Astrocyte (in vitro differentiated cells and primary cell): ENCODE data around the gene ASGR2. TPM values are rescaled to one million over a fixed set of nuclear protein-coding genes. Genes with fewer than 3 reads are reported as not detected.

Experiments used
- DNase-seq: peaks from one replicate; pipeline ENCODE4 v3.0.0-alpha.2; 2010; ENCODE audit warnings: low read depth
- FAIRE-seq: peaks from 2 replicates; lab custom pipeline; 2011; peaks lifted over from hg19 to GRCh38; lab: Jason Lieb, UNC
- H2AFZ ChIP-seq: 2 replicates; pipeline ENCODE4 v1.6.0; 2012; ENCODE audit warnings: low read depth, low read length, inconsistent platforms
- H3K27ac ChIP-seq: 2 replicates; pipeline ENCODE4 v1.5.1; 2011; ENCODE audit warnings: low read depth, low read length, inconsistent platforms
- H3K27me3 ChIP-seq: 2 replicates; pipeline ENCODE4 v1.6.0; 2011; ENCODE audit warnings: low read length, inconsistent platforms; ENCODE audit not compliant: insufficient read depth
- H3K36me3 ChIP-seq: 2 replicates; pipeline ENCODE4 v1.5.1; 2011; ENCODE audit warnings: low read length, inconsistent platforms; ENCODE audit not compliant: insufficient read depth
- H3K4me1 ChIP-seq: 2 replicates; pipeline ENCODE4 v1.5.1; 2011; ENCODE audit warnings: low read length, inconsistent platforms; ENCODE audit not compliant: insufficient read depth
- H3K4me2 ChIP-seq: 2 replicates; pipeline ENCODE4 v1.6.0; 2012; ENCODE audit warnings: low read length, inconsistent platforms
- H3K4me3 ChIP-seq: 2 replicates; pipeline ENCODE4 v1.5.1; 2011; ENCODE audit warnings: low read depth, mild to moderate bottlenecking, low read length, inconsistent platforms; ENCODE audit not compliant: insufficient read depth
- H3K79me2 ChIP-seq: 2 replicates; pipeline ENCODE4 v1.6.0; 2012; ENCODE audit warnings: mild to moderate bottlenecking, low read length, inconsistent platforms; ENCODE audit not compliant: insufficient read depth
- H3K9ac ChIP-seq: 2 replicates; pipeline ENCODE4 v1.6.0; 2012; ENCODE audit warnings: mild to moderate bottlenecking, low read length, inconsistent platforms
- H3K9me3 ChIP-seq: 2 replicates; pipeline ENCODE4 v1.5.1; 2012; ENCODE audit warnings: low read depth, mild to moderate bottlenecking, low read length, inconsistent platforms; ENCODE audit not compliant: insufficient read depth
- H4K20me1 ChIP-seq: 2 replicates; pipeline ENCODE4 v1.6.0; 2012; ENCODE audit warnings: low read length, inconsistent platforms; ENCODE audit not compliant: insufficient read depth
- H3K27ac Mint-ChIP-seq: one replicate; pipeline ENCODE4 v1.8.0; 2021; ENCODE audit warnings: mild to moderate bottlenecking, mixed read lengths; ENCODE audit not compliant: unreplicated experiment
- H3K27me3 Mint-ChIP-seq: one replicate; pipeline ENCODE4 v1.8.0; 2021; ENCODE audit warnings: low read depth, mixed read lengths; ENCODE audit not compliant: unreplicated experiment
- H3K36me3 Mint-ChIP-seq: one replicate; pipeline ENCODE4 v1.8.0; 2021; ENCODE audit warnings: low read depth, mixed read lengths; ENCODE audit not compliant: unreplicated experiment
- H3K4me1 Mint-ChIP-seq: one replicate; pipeline ENCODE4 v1.8.0; 2021; ENCODE audit warnings: low read depth, mixed read lengths; ENCODE audit not compliant: unreplicated experiment
- H3K4me3 Mint-ChIP-seq: one replicate; pipeline ENCODE4 v1.8.0; 2021; ENCODE audit warnings: mild to moderate bottlenecking, moderate library complexity, mixed read lengths; ENCODE audit not compliant: unreplicated experiment
- H3K9me3 Mint-ChIP-seq: one replicate; pipeline ENCODE4 v1.8.0; 2021; ENCODE audit warnings: mild to moderate bottlenecking, mixed read lengths; ENCODE audit not compliant: unreplicated experiment
- EZH2 ChIP-seq: IDR thresholded peaks from 2 replicates; pipeline ENCODE4 v1.6.1; 2012; ENCODE audit warnings: mild to moderate bottlenecking, low read length, inconsistent platforms; ENCODE audit not compliant: insufficient read depth
- total RNA-seq: library from RNA; stranded (reverse); gene quantifications from 2 replicates; pipeline ENCODE4 v1.2.1, GENCODE V29; 2021
- TF ChIP-seq, protein P1 (sequence below): IDR thresholded peaks from 2 replicates; pipeline ENCODE4 v1.5.1; 2011; ENCODE audit warnings: low read depth, mild to moderate bottlenecking, inconsistent platforms, low read length, moderate library complexity; ENCODE audit not compliant: insufficient read depth

The ASGR2 gene
- total RNA-seq, 1 donor from 2014 or later: not detected

DNA sequence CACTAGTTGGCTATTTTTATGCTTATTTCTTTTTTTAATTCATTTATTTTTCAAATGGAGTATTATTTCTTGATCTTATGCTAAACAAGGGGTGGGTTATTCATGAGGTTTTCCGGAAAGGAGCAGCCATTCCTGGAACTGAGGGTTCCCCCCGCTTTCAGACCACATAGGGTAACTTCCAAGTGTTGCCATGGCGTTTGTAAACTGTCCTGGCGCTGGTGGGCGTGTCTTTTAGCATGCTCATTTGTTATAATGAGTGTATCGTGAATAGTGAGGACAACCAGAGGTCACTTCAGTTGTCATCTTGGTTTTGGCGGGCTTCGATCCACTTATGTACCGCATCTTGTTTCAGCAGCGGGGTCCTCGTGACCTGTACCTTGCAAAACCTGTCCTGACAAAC is 29.6 kb upstream of the ASGR2 start:
- no peak overlapping the region for H3K27ac Mint-ChIP-seq
- peak overlapping the region; percentile 40 for H3K4me3 Mint-ChIP-seq
- Histone ChIP-seq H3K9me3 (no peaks in the 10 kb centered on the region), H3K4me3 (no peak overlapping the region), H3K4me1 (no peaks in the 10 kb centered on the region), H2AFZ (no peak overlapping the region), H3K27ac (no peak overlapping the region), H3K4me2 (no peak overlapping the region), H3K79me2 (no peaks in the 10 kb centered on the region), H3K36me3 (no peaks in the 10 kb centered on the region), H3K9ac (no peak overlapping the region), H4K20me1 (no peaks in the 10 kb centered on the region), H3K27me3 (peaks cover 27% of the 10 kb centered on the region)
- H3K36me3 Mint-ChIP-seq: no peaks in the 10 kb centered on the region
- peaks cover 2% of the 10 kb centered on the region for H3K9me3 Mint-ChIP-seq
- peaks cover 2% of the 10 kb centered on the region for H3K4me1 Mint-ChIP-seq
- DNase-seq (peak; percentile 7), FAIRE-seq (no peak)
- H3K27me3 Mint-ChIP-seq: peaks cover 27% of the 10 kb centered on the region
- TF ChIP-seq, protein P1, sequence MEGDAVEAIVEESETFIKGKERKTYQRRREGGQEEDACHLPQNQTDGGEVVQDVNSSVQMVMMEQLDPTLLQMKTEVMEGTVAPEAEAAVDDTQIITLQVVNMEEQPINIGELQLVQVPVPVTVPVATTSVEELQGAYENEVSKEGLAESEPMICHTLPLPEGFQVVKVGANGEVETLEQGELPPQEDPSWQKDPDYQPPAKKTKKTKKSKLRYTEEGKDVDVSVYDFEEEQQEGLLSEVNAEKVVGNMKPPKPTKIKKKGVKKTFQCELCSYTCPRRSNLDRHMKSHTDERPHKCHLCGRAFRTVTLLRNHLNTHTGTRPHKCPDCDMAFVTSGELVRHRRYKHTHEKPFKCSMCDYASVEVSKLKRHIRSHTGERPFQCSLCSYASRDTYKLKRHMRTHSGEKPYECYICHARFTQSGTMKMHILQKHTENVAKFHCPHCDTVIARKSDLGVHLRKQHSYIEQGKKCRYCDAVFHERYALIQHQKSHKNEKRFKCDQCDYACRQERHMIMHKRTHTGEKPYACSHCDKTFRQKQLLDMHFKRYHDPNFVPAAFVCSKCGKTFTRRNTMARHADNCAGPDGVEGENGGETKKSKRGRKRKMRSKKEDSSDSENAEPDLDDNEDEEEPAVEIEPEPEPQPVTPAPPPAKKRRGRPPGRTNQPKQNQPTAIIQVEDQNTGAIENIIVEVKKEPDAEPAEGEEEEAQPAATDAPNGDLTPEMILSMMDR: no peak
- no peak for TF ChIP-seq EZH2

DNA sequence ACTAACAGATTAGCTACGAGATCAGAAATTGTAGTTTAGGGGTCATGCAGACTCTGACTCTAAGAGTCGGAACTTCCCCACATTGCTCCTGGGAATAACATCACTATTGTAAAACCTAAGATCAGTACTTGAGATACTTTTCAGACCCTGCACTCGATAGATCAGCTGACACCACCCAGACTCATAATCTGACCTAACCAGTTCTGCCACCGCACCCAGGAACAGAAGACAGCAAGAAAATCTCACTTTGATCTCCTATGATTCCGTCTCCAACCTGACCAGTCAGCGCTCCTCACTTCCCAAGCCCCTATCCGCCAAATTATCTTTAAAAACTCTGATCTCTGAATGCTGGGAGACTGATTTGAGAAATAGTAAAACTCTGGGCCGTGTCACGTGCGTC is 27.2 kb upstream of the ASGR2 start:
- Histone ChIP-seq H3K4me2 (no peak overlapping the region), H3K9me3 (no peaks in the 10 kb centered on the region), H3K79me2 (no peaks in the 10 kb centered on the region), H2AFZ (no peak overlapping the region), H3K27me3 (peaks cover 36% of the 10 kb centered on the region), H3K4me1 (no peaks in the 10 kb centered on the region), H3K4me3 (no peak overlapping the region), H4K20me1 (no peaks in the 10 kb centered on the region), H3K27ac (no peak overlapping the region), H3K36me3 (no peaks in the 10 kb centered on the region), H3K9ac (no peak overlapping the region)
- peaks cover 2% of the 10 kb centered on the region for H3K9me3 Mint-ChIP-seq
- DNase-seq (no peak), FAIRE-seq (no peak)
- no peak for TF ChIP-seq EZH2
- TF ChIP-seq, protein P1: no peak
- peaks cover 25% of the 10 kb centered on the region for H3K27me3 Mint-ChIP-seq
- no peak overlapping the region for H3K27ac Mint-ChIP-seq
- H3K36me3 Mint-ChIP-seq: no peaks in the 10 kb centered on the region
- H3K4me3 Mint-ChIP-seq: no peak overlapping the region
- H3K4me1 Mint-ChIP-seq: peaks cover 2% of the 10 kb centered on the region

DNA sequence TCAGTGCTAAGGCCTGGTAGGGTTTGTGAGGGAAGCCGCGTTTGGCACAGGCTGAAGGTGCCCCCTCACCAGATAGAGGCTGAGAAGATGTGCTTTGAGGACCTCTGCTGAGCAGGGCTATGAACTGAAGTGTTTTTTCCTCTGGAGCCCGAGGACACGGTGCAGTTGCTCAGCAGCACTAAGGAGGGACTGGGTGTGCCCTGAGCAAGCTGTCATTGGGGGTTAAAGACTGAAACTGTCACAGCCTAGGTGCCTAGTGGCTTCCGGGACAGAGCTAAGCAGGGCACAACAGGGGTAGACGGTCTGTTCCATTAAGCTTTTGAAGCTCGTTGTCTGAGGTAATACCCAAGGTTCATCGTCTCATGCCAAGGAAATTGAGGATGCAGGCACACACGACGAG is 24.8 kb upstream of the ASGR2 start:
- DNase-seq: no peak
- H3K4me3 Mint-ChIP-seq: no peak overlapping the region
- no peaks in the 10 kb centered on the region for H3K36me3 ChIP-seq
- no peak overlapping the region for H2AFZ ChIP-seq
- no peak overlapping the region for H3K27ac Mint-ChIP-seq
- H3K4me1 Mint-ChIP-seq: no peaks in the 10 kb centered on the region
- H3K9ac ChIP-seq: no peak overlapping the region
- no peak overlapping the region for H3K4me2 ChIP-seq
- H3K27me3 ChIP-seq: peaks cover 27% of the 10 kb centered on the region
- peaks cover 25% of the 10 kb centered on the region for H3K27me3 Mint-ChIP-seq
- H4K20me1 ChIP-seq: no peaks in the 10 kb centered on the region
- H3K4me1 ChIP-seq: no peaks in the 10 kb centered on the region
- no peaks in the 10 kb centered on the region for H3K9me3 ChIP-seq
- H3K9me3 Mint-ChIP-seq: peaks cover 2% of the 10 kb centered on the region
- no peak overlapping the region for H3K4me3 ChIP-seq
- H3K36me3 Mint-ChIP-seq: no peaks in the 10 kb centered on the region
- H3K79me2 ChIP-seq: no peaks in the 10 kb centered on the region
- TF ChIP-seq, protein P1: no peak
- TF ChIP-seq EZH2: no peak
- no peak overlapping the region for H3K27ac ChIP-seq
- no peak for FAIRE-seq
